Esophagus muscularis mucosa (tissue), 4 donors: ENCODE measurements around the gene PRKN. TPM values are rescaled to one million over a fixed set of nuclear protein-coding genes. Genes with fewer than 3 reads are reported as not detected.

Experiments used
- DNase-seq: peaks from one replicate; pipeline ENCODE4 v3.0.0-alpha.2; 2017; ENCODE audit errors: extremely low spot score
- H3K27ac ChIP-seq, 4 donors: fragments of 200-600 bp; sonication (generic); replicated peaks in 1 of 4; 1 replicate in 3 of 4; 2 replicates in 1 of 4; pipeline ENCODE4 v1.5.1; 2016 to 2019; ENCODE audit warnings: mild to moderate bottlenecking in 1 of 4
- H3K27me3 ChIP-seq, 4 donors: fragments of 200-600 bp; sonication (generic); one replicate each; pipeline versions ENCODE4 v1.5.1 to v1.6.0; 2016 to 2019
- H3K36me3 ChIP-seq, 4 donors: fragments of 200-600 bp; sonication (generic); one replicate each; pipeline ENCODE4 v1.5.1; 2016 to 2019
- H3K4me1 ChIP-seq, 4 donors: fragments of 200-600 bp; sonication (generic); one replicate each; pipeline ENCODE4 v1.5.1; 2016 to 2019
- H3K4me3 ChIP-seq, 4 donors: fragments of 200-600 bp; sonication (generic); 1 replicate in 2 of 4; 2 replicates in 2 of 4; pipeline ENCODE4 v1.5.1; 2016 to 2019; ENCODE audit warnings: mild to moderate bottlenecking in 4 of 4, moderate library complexity in 1 of 4
- H3K9me3 ChIP-seq, 4 donors: fragments of 200-600 bp; sonication (generic); 1 replicate in 3 of 4; 2 replicates in 1 of 4; pipeline ENCODE4 v1.5.1; 2016 to 2019
- EP300 ChIP-seq: sonication (generic); formaldehyde crosslinking; IDR thresholded peaks from one replicate; pipeline ENCODE4 v1.6.1; 2017; ENCODE audit warnings: antibody characterized with exemption
- POLR2A ChIP-seq: fragments of 450-650 bp; IDR thresholded peaks from one replicate; pipeline ENCODE4 v1.6.1; 2017; ENCODE audit warnings: antibody characterized with exemption, moderate library complexity, mild to moderate bottlenecking, low read depth
- POLR2AphosphoS5 ChIP-seq, 2 donors: sonication (generic); formaldehyde crosslinking; IDR thresholded peaks; one replicate each; pipeline ENCODE4 v1.6.1; 2017; ENCODE audit warnings: antibody characterized with exemption in 2 of 2
- WGBS: methylation state at CpG from one replicate; pipeline ENCODE4 v1.1.5; 2018; 5-methylcytosine and 5-hydroxymethylcytosine counted together
- intact Hi-C: fragments of 100-400 bp; cut with DNase I; formaldehyde crosslinking; loops from one replicate; pipeline ENCODE4 v1.15.1; 2023
- total RNA-seq, 4 donors: library from RNA; depleted of rRNA; stranded (reverse); fragments of >200 nt; gene quantifications; one replicate each; pipeline versions ENCODE4 v1.1.0 to v1.2.1, GENCODE V29; 2016
- TF ChIP-seq, protein P1 (sequence below), 3 experiments: fragments of 200-600 bp in 2 of 3; fragments of 450-650 bp in 1 of 3; sonication (generic) in 2 of 3; IDR thresholded peaks; one replicate each; pipeline ENCODE4 v1.5.1; 2017 to 2019; ENCODE audit warnings: antibody characterized with exemption in 3 of 3, mild to moderate bottlenecking in 2 of 3, moderate library complexity in 1 of 3

Gene PRKN
- total RNA-seq, 4 donors from 2014 or later = 9.6 to 14.5 (median 10.8) TPM

DNA sequence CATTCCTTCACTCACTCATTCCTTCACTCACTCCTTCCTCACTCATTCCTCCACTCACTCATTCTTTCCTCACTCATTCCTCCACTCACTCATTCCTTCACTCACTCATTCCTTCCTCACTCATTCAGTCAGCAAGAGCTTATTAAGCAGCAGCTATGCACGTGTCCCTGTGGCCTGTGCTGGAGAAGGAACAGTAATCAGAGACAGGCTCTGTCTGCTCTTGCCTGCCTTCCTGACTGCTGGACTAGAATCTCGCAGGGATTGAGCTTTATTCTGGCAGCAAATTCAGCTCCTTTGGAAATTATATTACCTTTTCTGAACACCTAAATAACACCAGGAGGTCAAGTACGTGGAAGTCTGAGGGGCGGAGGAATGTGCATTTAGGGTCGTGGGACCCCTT lies 1314.8 kb downstream of the PRKN start:
- Histone ChIP-seq H3K9me3 (no peaks in the 10 kb centered on the region), H3K4me3 (no peak overlapping the region), H3K27ac (no peak overlapping the region), H3K4me1 (peaks cover 0 to 3% (median 2%) of the 10 kb centered on the region in 4 donors), H3K27me3 (no peaks in the 10 kb centered on the region), H3K36me3 (no peaks in the 10 kb centered on the region)
- DNase-seq = no peak
- intact Hi-C loops = loop anchor here (10.0 kb wide), 1 partner anchor 512 kb away; no protein-coding TSS in a partner anchor
- no peak for TF ChIP-seq EP300
- TF ChIP-seq POLR2A = no peak
- TF ChIP-seq POLR2AphosphoS5 (IDR thresholded peaks at IDR 0.05) = no peak
- TF ChIP-seq, protein P1, sequence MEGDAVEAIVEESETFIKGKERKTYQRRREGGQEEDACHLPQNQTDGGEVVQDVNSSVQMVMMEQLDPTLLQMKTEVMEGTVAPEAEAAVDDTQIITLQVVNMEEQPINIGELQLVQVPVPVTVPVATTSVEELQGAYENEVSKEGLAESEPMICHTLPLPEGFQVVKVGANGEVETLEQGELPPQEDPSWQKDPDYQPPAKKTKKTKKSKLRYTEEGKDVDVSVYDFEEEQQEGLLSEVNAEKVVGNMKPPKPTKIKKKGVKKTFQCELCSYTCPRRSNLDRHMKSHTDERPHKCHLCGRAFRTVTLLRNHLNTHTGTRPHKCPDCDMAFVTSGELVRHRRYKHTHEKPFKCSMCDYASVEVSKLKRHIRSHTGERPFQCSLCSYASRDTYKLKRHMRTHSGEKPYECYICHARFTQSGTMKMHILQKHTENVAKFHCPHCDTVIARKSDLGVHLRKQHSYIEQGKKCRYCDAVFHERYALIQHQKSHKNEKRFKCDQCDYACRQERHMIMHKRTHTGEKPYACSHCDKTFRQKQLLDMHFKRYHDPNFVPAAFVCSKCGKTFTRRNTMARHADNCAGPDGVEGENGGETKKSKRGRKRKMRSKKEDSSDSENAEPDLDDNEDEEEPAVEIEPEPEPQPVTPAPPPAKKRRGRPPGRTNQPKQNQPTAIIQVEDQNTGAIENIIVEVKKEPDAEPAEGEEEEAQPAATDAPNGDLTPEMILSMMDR (IDR thresholded peaks at IDR 0.05) = no peak
- WGBS = 89% methylated on average over 5 of the region's 5 CpGs

DNA sequence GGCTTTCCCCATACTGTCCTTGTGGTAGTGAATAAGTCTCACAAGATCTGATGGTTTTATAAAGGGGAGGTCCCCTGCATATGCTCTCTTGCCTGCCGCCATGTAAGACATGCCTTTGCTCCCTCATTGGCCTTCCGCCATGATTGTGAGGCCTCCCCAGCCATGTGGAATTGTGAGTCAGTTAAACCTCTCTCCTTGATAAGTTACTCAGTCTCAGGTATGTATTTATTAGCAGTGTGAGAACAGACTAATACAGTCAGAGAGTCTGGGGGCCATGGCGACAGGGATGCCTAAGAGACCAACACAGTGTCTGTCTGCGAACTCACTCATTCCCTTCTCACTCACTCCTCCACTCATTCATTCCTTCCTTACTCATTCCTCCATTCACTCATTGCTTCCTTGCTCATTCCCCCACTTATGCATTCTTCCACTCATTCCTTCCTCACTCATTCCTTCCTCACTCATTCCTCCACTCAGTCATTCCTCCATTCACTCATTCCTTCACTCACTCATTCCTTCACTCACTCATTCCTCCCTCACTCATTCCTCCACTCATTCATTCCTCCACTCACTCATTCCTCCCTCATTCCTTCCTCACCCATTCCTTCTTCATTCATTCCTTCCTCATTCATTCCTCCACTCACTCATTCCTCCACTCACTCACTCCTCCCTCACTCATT lies 1316.2 kb downstream of the PRKN start:
- WGBS = 99% methylated on average over 4 of the region's 4 CpGs
- no peaks in the 10 kb centered on the region for H3K36me3 ChIP-seq
- TF ChIP-seq POLR2AphosphoS5 (IDR thresholded peaks at IDR 0.05) (no peak), POLR2A (no peak), EP300 (no peak)
- TF ChIP-seq, protein P1 (IDR thresholded peaks at IDR 0.05) = no peak
- intact Hi-C loops = loop anchor here (10.0 kb wide), 1 partner anchor 513 kb away; no protein-coding TSS in a partner anchor
- H3K27ac ChIP-seq = no peak overlapping the region
- no peaks in the 10 kb centered on the region for H3K4me1 ChIP-seq
- H3K4me3 ChIP-seq = no peak overlapping the region
- no peaks in the 10 kb centered on the region for H3K9me3 ChIP-seq
- H3K27me3 ChIP-seq = no peaks in the 10 kb centered on the region
- no peak for DNase-seq

DNA sequence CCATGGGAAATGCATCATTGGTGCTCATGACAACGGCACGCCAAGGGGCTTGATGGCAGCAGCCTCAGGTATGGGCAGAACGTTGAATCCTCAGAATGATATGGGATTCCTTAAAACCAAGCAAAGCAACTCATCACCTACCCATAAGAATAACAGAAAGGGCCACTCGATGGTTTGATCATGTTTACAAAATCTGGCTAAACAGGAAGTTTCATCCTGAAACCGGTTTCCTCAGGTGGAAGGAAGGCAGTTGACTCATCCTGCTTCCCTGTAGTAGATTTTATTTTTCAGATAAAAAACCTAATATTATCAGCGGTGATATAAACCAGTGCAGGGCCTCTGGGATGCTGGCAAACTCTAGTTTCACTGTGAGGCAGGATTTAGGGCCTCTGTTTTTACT lies 1316.8 kb downstream of the PRKN start:
- DNase-seq = no peak
- intact Hi-C loops = loop anchor here (10.0 kb wide), 1 partner anchor 514 kb away; no protein-coding TSS in a partner anchor
- TF ChIP-seq, protein P1 (IDR thresholded peaks at IDR 0.05) = no peak
- no peak for TF ChIP-seq EP300
- no peak overlapping the region for H3K27ac ChIP-seq
- WGBS = 83% methylated on average over 6 of the region's 6 CpGs
- H3K27me3 ChIP-seq = no peaks in the 10 kb centered on the region
- no peaks in the 10 kb centered on the region for H3K36me3 ChIP-seq
- H3K4me3 ChIP-seq = no peak overlapping the region
- no peaks in the 10 kb centered on the region for H3K9me3 ChIP-seq
- no peaks in the 10 kb centered on the region for H3K4me1 ChIP-seq

DNA sequence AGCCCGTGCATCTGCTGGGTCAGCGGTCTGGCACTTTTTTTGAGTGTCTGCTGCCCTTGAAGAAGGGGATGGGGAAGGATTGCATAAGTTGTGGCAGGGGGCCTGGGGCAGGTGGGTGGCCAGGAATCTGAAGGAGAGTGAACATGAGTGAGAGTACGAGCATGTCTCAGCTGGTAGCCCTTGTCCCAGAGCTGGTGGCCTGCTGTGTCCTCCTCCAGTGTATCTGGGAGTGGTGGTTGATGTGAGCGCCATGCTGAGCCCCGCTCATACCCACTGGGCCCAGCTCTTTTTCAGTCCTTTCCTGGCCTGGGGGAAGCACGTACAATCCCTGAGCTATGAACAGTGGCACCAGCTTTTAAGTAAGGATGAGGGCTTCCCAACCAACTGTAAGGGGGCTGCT lies 1317.5 kb downstream of the PRKN start:
- no peak for TF ChIP-seq EP300
- no peak for TF ChIP-seq POLR2AphosphoS5 (IDR thresholded peaks at IDR 0.05)
- TF ChIP-seq POLR2A = no peak
- TF ChIP-seq, protein P1 (IDR thresholded peaks at IDR 0.05) = no peak
- H3K27ac ChIP-seq = no peak overlapping the region
- H3K36me3 ChIP-seq = no peaks in the 10 kb centered on the region
- H3K4me1 ChIP-seq = no peaks in the 10 kb centered on the region
- no peaks in the 10 kb centered on the region for H3K27me3 ChIP-seq
- intact Hi-C loops = loop anchor here (10.0 kb wide), 1 partner anchor 515 kb away; no protein-coding TSS in a partner anchor
- no peak overlapping the region for H3K4me3 ChIP-seq
- 90% methylated on average over 6 of the region's 6 CpGs for WGBS
- no peak for DNase-seq
- H3K9me3 ChIP-seq = no peaks in the 10 kb centered on the region

DNA sequence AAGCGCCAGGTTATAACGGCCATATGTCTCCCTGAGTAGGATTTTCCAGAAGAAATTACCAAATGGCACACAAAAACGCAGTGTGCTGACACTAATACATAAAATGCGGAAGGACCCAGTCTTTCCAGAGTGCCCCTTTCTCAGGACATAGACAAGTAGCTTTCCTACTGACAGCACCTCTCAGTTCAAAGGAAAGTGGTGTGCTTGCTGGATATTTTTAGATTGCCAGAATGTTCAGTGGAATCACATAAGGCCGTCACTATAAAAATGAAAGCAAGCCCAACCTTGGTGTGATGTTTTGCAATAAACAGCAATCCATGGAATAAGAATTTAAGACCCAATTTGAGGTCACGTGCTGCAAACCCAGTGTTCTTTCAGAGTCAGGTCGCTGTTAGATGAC lies 1318.2 kb downstream of the PRKN start:
- DNase-seq = no peak
- no peaks in the 10 kb centered on the region for H3K4me1 ChIP-seq
- no peaks in the 10 kb centered on the region for H3K36me3 ChIP-seq
- no peak overlapping the region for H3K4me3 ChIP-seq
- no peaks in the 10 kb centered on the region for H3K27me3 ChIP-seq
- WGBS = 74% methylated on average over 7 of the region's 7 CpGs
- no peak overlapping the region for H3K27ac ChIP-seq
- TF ChIP-seq POLR2A (no peak), POLR2AphosphoS5 (IDR thresholded peaks at IDR 0.05) (no peak), EP300 (no peak)
- TF ChIP-seq, protein P1 (IDR thresholded peaks at IDR 0.05) = no peak
- intact Hi-C loops = no loop called here
- H3K9me3 ChIP-seq = no peaks in the 10 kb centered on the region
